ENCODE data around the gene AFAP1L2.

AFAP1L2 gene

DNA sequence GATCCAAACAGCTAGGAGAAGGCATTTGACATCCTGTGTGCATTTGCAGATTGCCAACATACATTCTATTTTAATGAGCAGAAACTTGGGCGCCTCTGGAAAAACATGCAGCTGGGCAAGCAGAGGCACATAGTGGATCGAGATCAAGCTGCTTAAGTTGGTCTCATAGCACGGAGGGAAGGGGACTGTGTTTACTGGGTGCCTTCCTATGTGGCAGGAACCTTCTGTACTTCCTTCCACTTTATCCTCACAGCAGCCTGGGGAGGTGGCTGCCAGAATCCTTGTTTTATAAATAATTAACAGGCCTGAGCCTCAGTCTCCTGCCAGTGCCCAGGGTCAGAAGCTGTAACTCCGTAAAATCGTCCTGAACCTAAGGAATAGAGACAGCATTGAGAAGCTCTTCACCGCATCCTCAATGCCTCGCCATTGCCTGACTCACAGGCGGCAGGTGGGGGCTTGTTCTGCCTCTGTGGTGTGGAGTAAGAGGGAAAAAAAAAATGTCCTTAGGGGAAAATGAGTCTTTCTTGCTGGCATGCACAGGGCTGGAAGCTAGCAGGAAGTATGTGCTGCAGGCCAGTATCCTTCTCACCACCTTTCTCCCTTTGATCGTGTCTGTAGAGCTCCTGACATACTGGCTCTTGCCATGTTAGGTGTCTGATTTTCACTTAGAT, 159.0 kb downstream of the AFAP1L2 start:
- H3K9me3 Mint-ChIP-seq (ENCODE audit: low read depth), result no peaks in the 10 kb centered on the region
- no peaks in the 10 kb centered on the region for H3K4me1 Mint-ChIP-seq (ENCODE audit: low read depth)
- peaks cover 24% of the 10 kb centered on the region for H3K27me3 Mint-ChIP-seq
- no peaks in the 10 kb centered on the region for H3K36me3 Mint-ChIP-seq
- no peak overlapping the region for H3K27ac Mint-ChIP-seq
- no peak overlapping the region for H3K4me3 Mint-ChIP-seq

Data from activated naive CD8-positive, alpha-beta T cell (primary cell).